HEK293 (cell line): Measurements from ENCODE around the gene INS.

ENCODE experiments used
- CTCF ChIA-PET: fragments of 350-600 bp; formaldehyde crosslinking; extraction: SDS; loops from one replicate; lab custom pipeline; 2021; ENCODE audit warnings: antibody characterized with exemption; lab: Yijun Ruan, JAX
- POLR2A ChIA-PET: fragments of 300-600 bp; formaldehyde crosslinking; extraction: SDS; loops from one replicate; lab custom pipeline; 2020; ENCODE audit warnings: antibody characterized with exemption, inconsistent platforms; lab: Yijun Ruan, JAX
- H3K27ac ChIP-seq: fragments of 200-500 bp; sonication (Bioruptor generic); 2 replicates; pipeline ENCODE4 v1.5.1; 2014; ENCODE audit warnings: low read depth, low read length, control low read depth, inconsistent platforms; ENCODE audit errors: extremely low read depth
- H3K36me3 ChIP-seq, 2 experiments: fragments of 200-500 bp in 1 of 2; sonication (Bioruptor generic) in 1 of 2; 1 replicate in 1 of 2; 2 replicates in 1 of 2; pipeline ENCODE4 v1.5.1; 2014 to 2017; ENCODE audit warnings: inconsistent platforms in 2 of 2, low read length in 2 of 2; ENCODE audit not compliant: control insufficient read depth in 2 of 2, insufficient read depth in 1 of 2
- H3K4me1 ChIP-seq: fragments of 200-500 bp; sonication (Bioruptor generic); 2 replicates; pipeline ENCODE4 v1.5.1; 2014; ENCODE audit warnings: mild to moderate bottlenecking, low read length, inconsistent platforms; ENCODE audit not compliant: control insufficient read depth, insufficient read depth
- H3K4me3 ChIP-seq: 2 replicates; pipeline ENCODE4 v1.5.1; 2011; ENCODE audit warnings: low read depth, mild to moderate bottlenecking, control low read depth, low read length, moderate library complexity
- H3K9me3 ChIP-seq: fragments of 200-500 bp; sonication (Bioruptor generic); 2 replicates; pipeline ENCODE4 v1.5.1; 2014; ENCODE audit warnings: low read depth, low read length, inconsistent platforms; ENCODE audit not compliant: control insufficient read depth, insufficient read depth
- CTCF ChIP-seq: fragments of 450-650 bp; formaldehyde crosslinking; IDR thresholded peaks from 2 replicates; pipeline ENCODE4 v1.5.1; 2016; ENCODE audit warnings: missing biosample characterization, missing genetic modification characterization
- GLIS2 ChIP-seq: fragments of 450-650 bp; formaldehyde crosslinking; IDR thresholded peaks from 2 replicates; pipeline ENCODE4 v1.5.1; 2016; ENCODE audit warnings: missing biosample characterization, missing genetic modification characterization
- PATZ1 ChIP-seq: fragments of 450-650 bp; formaldehyde crosslinking; IDR thresholded peaks from 2 replicates; pipeline ENCODE4 v1.5.1; 2016; ENCODE audit warnings: missing biosample characterization, missing genetic modification characterization
- ZBTB20 ChIP-seq: fragments of 450-650 bp; formaldehyde crosslinking; IDR thresholded peaks from 2 replicates; pipeline ENCODE4 v1.5.1; 2016; ENCODE audit warnings: missing biosample characterization, missing genetic modification characterization
- ZBTB26 ChIP-seq: fragments of 450-650 bp; formaldehyde crosslinking; optimal IDR thresholded peaks from 2 replicates; pipeline ENCODE3; 2016; ENCODE audit warnings: missing biosample characterization, mild to moderate bottlenecking, missing genetic modification characterization
- ZBTB8A ChIP-seq: fragments of 450-650 bp; formaldehyde crosslinking; IDR thresholded peaks from 2 replicates; pipeline ENCODE4 v1.5.1; 2016; ENCODE audit warnings: missing biosample characterization, missing genetic modification characterization
- ZFHX2 ChIP-seq: fragments of 450-650 bp; formaldehyde crosslinking; conservative IDR thresholded peaks from 2 replicates; pipeline ENCODE4 v1.5.1; 2016; ENCODE audit warnings: missing biosample characterization, missing genetic modification characterization
- ZFP37 ChIP-seq: fragments of 450-650 bp; formaldehyde crosslinking; IDR thresholded peaks from 2 replicates; pipeline ENCODE4 v1.5.1; 2016; ENCODE audit warnings: missing biosample characterization, missing genetic modification characterization
- ZNF529 ChIP-seq: fragments of 450-650 bp; formaldehyde crosslinking; IDR thresholded peaks from 2 replicates; pipeline ENCODE4 v1.5.1; 2017; ENCODE audit warnings: missing genetic modification characterization, missing biosample characterization; ENCODE audit not compliant: insufficient replicate concordance
- ZNF530 ChIP-seq: fragments of 450-650 bp; formaldehyde crosslinking; IDR thresholded peaks from 2 replicates; pipeline ENCODE4 v1.5.1; 2016; ENCODE audit warnings: low read depth, missing biosample characterization, missing genetic modification characterization
- TF ChIP-seq, protein P1 (sequence below): fragments of 450-650 bp; formaldehyde crosslinking; IDR thresholded peaks from 2 replicates; pipeline ENCODE4; 2016; ENCODE audit warnings: missing biosample characterization, missing genetic modification characterization
- TF ChIP-seq, protein P2 (sequence below): fragments of 450-650 bp; formaldehyde crosslinking; IDR thresholded peaks from 2 replicates; pipeline ENCODE4 v1.5.1; 2016; ENCODE audit warnings: missing biosample characterization, missing genetic modification characterization, borderline replicate concordance
- TF ChIP-seq, protein P3 (sequence below): fragments of 450-650 bp; formaldehyde crosslinking; IDR thresholded peaks from 2 replicates; pipeline ENCODE4 v1.5.1; 2017; ENCODE audit warnings: missing biosample characterization, missing genetic modification characterization

Gene INS

GRCh38 chr11:2143799-2144543, 17.0 kb downstream of the INS start:
- TF ChIP-seq ZNF530 (no peak), ZNF529 (tag by site-specific recombination) (no peak), CTCF (tag by site-specific recombination) (0 out of 2 replicates have a peak, but pooled peaks have one; percentile 42), ZFHX2 (tag by site-specific recombination) (peak; percentile 39), ZBTB26 (tag by site-specific recombination) (peak; percentile 35), ZBTB8A (tag by site-specific recombination) (peak; percentile 65), ZFP37 (tag by site-specific recombination) (no peak), PATZ1 (no peak), ZBTB20 (tag by site-specific recombination) (peak; percentile 91), GLIS2 (tag by site-specific recombination) (peak; percentile 54)
- TF ChIP-seq, protein P1, sequence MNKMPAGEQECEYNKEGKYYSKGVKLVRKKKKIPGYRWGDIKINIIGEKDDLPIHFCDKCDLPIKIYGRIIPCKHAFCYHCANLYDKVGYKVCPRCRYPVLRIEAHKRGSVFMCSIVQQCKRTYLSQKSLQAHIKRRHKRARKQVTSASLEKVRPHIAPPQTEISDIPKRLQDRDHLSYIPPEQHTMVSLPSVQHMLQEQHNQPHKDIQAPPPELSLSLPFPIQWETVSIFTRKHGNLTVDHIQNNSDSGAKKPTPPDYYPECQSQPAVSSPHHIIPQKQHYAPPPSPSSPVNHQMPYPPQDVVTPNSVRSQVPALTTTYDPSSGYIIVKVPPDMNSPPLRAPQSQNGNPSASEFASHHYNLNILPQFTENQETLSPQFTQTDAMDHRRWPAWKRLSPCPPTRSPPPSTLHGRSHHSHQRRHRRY (tag by site-specific recombination) = no peak
- TF ChIP-seq, protein P2, sequence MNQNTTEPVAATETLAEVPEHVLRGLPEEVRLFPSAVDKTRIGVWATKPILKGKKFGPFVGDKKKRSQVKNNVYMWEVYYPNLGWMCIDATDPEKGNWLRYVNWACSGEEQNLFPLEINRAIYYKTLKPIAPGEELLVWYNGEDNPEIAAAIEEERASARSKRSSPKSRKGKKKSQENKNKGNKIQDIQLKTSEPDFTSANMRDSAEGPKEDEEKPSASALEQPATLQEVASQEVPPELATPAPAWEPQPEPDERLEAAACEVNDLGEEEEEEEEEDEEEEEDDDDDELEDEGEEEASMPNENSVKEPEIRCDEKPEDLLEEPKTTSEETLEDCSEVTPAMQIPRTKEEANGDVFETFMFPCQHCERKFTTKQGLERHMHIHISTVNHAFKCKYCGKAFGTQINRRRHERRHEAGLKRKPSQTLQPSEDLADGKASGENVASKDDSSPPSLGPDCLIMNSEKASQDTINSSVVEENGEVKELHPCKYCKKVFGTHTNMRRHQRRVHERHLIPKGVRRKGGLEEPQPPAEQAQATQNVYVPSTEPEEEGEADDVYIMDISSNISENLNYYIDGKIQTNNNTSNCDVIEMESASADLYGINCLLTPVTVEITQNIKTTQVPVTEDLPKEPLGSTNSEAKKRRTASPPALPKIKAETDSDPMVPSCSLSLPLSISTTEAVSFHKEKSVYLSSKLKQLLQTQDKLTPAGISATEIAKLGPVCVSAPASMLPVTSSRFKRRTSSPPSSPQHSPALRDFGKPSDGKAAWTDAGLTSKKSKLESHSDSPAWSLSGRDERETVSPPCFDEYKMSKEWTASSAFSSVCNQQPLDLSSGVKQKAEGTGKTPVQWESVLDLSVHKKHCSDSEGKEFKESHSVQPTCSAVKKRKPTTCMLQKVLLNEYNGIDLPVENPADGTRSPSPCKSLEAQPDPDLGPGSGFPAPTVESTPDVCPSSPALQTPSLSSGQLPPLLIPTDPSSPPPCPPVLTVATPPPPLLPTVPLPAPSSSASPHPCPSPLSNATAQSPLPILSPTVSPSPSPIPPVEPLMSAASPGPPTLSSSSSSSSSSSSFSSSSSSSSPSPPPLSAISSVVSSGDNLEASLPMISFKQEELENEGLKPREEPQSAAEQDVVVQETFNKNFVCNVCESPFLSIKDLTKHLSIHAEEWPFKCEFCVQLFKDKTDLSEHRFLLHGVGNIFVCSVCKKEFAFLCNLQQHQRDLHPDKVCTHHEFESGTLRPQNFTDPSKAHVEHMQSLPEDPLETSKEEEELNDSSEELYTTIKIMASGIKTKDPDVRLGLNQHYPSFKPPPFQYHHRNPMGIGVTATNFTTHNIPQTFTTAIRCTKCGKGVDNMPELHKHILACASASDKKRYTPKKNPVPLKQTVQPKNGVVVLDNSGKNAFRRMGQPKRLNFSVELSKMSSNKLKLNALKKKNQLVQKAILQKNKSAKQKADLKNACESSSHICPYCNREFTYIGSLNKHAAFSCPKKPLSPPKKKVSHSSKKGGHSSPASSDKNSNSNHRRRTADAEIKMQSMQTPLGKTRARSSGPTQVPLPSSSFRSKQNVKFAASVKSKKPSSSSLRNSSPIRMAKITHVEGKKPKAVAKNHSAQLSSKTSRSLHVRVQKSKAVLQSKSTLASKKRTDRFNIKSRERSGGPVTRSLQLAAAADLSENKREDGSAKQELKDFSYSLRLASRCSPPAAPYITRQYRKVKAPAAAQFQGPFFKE (tag by site-specific recombination) = no peak
- TF ChIP-seq, protein P3, sequence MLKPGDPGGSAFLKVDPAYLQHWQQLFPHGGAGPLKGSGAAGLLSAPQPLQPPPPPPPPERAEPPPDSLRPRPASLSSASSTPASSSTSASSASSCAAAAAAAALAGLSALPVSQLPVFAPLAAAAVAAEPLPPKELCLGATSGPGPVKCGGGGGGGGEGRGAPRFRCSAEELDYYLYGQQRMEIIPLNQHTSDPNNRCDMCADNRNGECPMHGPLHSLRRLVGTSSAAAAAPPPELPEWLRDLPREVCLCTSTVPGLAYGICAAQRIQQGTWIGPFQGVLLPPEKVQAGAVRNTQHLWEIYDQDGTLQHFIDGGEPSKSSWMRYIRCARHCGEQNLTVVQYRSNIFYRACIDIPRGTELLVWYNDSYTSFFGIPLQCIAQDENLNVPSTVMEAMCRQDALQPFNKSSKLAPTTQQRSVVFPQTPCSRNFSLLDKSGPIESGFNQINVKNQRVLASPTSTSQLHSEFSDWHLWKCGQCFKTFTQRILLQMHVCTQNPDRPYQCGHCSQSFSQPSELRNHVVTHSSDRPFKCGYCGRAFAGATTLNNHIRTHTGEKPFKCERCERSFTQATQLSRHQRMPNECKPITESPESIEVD (tag by site-specific recombination) = no peak
- H3K4me3 ChIP-seq = no peak overlapping the region
- ChIA-PET CTCF (interaction anchor here (0.6 to 5.0 kb wide), 7 partner anchors 8 to 450 kb away, joined by 3 to 43 read pairs (median 3); no protein-coding TSS in a partner anchor), POLR2A (no interaction called here)
- H3K36me3 ChIP-seq = no peaks in the 10 kb centered on the region
- H3K27ac ChIP-seq = no peak overlapping the region
- H3K4me1 ChIP-seq = no peaks in the 10 kb centered on the region
- no peaks in the 10 kb centered on the region for H3K9me3 ChIP-seq
